Measurements from ENCODE around the gene FAIM2.

The FAIM2 gene

DNA sequence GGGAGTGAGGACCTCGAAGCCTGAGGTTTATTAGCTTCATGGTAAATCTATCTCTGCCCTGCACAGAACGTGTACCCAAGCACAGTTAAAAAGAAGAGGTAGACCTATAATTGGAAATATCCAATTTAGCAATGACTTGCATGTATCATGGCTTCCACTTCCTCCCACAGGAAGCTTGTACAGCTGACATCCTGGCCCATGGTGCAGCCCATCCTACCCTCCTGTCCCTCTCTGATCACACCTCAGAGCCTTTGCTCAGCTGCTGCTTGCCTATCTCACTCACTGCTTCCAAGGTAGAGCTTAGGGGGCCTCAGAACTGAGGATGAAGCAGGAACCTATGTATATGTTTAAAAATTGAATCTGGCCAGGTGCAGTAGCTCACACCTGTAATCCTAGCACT, 56.5 kb downstream of the FAIM2 start:
- Histone ChIP-seq H3K36me3 (no peaks in the 10 kb centered on the region), H3K4me3 (ENCODE audit: low read depth, low read length) (no peak overlapping the region), H3K27me3 (no peaks in the 10 kb centered on the region), H3K4me1 (peaks cover 5% of the 10 kb centered on the region), H3K9me3 (no peaks in the 10 kb centered on the region)
- TF ChIP-seq, protein P1, sequence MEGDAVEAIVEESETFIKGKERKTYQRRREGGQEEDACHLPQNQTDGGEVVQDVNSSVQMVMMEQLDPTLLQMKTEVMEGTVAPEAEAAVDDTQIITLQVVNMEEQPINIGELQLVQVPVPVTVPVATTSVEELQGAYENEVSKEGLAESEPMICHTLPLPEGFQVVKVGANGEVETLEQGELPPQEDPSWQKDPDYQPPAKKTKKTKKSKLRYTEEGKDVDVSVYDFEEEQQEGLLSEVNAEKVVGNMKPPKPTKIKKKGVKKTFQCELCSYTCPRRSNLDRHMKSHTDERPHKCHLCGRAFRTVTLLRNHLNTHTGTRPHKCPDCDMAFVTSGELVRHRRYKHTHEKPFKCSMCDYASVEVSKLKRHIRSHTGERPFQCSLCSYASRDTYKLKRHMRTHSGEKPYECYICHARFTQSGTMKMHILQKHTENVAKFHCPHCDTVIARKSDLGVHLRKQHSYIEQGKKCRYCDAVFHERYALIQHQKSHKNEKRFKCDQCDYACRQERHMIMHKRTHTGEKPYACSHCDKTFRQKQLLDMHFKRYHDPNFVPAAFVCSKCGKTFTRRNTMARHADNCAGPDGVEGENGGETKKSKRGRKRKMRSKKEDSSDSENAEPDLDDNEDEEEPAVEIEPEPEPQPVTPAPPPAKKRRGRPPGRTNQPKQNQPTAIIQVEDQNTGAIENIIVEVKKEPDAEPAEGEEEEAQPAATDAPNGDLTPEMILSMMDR (IDR thresholded peaks at IDR 0.05; ENCODE audit: low read depth, low read length), result no peak
- no peak for DNase-seq

DNA sequence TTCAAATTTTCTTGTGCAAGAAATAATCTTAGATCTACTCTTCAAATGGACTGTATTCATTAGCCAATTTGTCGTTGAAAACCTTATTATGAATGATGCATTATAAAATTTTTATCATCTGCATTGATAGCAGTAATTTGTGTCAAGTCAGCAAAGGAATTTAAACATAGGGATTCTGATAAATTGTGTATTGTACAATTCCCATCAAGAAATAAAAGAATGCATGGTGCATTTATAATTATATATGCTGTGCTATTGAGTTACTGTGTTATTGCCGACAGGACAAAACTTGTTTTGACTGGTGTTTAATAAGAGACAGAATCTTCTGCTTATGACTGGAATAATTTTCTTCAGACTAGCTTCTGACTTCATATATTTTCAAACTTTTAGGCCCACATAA, 57.7 kb downstream of the FAIM2 start:
- Histone ChIP-seq H3K4me1 (peaks cover 5% of the 10 kb centered on the region), H3K4me3 (ENCODE audit: low read depth, low read length) (no peak overlapping the region), H3K27me3 (no peaks in the 10 kb centered on the region), H3K36me3 (no peaks in the 10 kb centered on the region), H3K9me3 (no peaks in the 10 kb centered on the region)
- DNase-seq, result no peak
- TF ChIP-seq, protein P1 (IDR thresholded peaks at IDR 0.05; ENCODE audit: low read depth, low read length), result no peak

DNA sequence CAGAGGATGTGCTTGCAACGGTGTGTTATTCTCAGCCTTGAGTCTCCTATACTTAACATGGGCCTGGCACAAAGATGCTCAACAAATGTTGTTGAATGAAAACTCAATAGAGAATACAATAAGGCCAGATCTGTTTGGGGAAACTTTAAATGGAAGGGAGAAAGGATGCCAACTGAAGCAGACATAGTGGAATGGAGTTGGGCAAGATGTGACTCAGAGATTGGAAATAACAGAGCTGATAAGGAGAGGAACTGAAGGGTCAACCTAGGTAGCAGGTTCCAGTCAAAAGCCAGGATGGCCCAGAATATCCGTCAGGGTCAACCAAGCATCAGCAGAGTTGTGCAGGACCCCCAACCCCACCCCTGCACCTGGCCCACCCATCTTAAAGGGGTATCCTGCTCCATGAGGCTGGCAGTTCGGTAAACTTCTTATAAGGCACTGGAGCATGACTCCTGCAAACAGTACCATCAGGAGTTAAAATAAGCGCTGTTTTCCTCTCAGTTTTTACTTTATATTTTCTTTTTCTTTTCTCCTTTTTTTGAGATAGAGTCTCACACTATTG, 59.7 kb downstream of the FAIM2 start:
- peaks cover 5% of the 10 kb centered on the region for H3K4me1 ChIP-seq
- no peaks in the 10 kb centered on the region for H3K27me3 ChIP-seq
- no peak overlapping the region for H3K4me3 ChIP-seq (ENCODE audit: low read depth, low read length)
- TF ChIP-seq, protein P1 (IDR thresholded peaks at IDR 0.05; ENCODE audit: low read depth, low read length), result no peak
- DNase-seq, result no peak
- H3K36me3 ChIP-seq, result no peaks in the 10 kb centered on the region
- no peaks in the 10 kb centered on the region for H3K9me3 ChIP-seq

DNA sequence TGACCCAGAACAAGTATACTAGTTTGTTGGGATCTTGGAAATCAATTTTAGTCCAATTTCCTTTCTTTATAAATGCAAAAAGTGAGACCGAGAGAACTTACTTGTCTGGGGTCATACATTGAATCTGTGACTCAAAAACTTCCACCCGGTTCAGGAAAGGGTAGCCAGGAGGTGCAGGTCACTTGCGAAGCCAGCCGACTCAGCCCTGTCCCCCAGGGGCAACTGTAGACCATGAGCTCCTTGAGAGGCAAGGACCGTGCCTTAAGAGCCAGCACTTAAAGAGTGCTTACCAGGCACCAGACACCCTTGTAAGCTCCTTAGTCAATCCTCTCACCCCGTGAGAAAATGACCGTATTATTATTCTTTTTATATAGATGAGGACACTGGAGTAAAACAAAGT, 60.3 kb downstream of the FAIM2 start:
- no peaks in the 10 kb centered on the region for H3K36me3 ChIP-seq
- TF ChIP-seq, protein P1 (IDR thresholded peaks at IDR 0.05; ENCODE audit: low read depth, low read length), result no peak
- peak overlapping the region; percentile 75 for H3K4me3 ChIP-seq (ENCODE audit: low read depth, low read length)
- H3K4me1 ChIP-seq, result peaks cover 5% of the 10 kb centered on the region
- no peak for DNase-seq
- no peaks in the 10 kb centered on the region for H3K27me3 ChIP-seq
- no peaks in the 10 kb centered on the region for H3K9me3 ChIP-seq

DNA sequence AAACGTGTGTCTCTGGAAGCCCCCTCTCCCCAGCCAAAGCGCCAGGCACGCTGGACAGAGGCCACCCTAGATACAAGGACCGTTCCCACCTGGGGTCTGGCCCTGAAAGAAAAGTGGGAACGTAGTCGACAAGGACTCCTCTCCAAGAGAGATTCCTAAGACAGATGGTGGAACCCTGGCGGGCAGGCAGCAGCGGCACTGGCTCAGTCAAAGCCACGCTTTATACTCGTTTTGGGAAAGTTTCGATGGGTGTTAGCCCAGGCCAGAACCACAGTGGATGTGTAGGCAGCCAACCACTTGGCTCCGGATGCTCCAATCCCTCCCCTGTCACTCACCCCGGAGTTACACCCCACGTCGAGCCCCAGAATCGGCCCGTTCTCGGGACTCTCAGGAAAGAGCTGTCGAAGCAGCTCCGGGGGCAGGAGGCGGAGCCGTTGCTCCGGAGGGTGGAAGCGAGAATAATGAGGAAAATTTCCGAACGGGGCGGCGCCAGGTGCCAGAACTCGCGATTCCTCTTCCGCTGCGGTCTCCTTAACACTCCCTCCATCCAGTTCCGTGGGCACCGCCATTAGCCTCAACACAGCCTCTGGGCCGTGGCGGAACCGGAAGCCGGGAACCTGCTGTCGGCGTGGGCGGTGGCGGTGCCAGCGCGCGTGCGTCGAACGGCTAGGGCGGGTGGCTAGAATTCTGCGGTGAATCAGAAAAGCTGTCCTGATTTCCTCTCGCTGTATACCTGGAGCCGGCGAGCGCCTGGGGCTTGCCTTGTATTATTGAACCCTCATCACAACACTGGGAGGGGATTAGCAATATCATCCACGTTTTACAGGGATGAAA, 61.0 kb downstream of the FAIM2 start, which contains the start of gene BCDIN3D:
BCDIN3D (minus strand) TSS at position 588 of the 834 bp plus-strand sequence; CDS start at position 569, 19 bp downstream.
- Histone ChIP-seq H3K27me3 (no peaks in the 10 kb centered on the region), H3K36me3 (no peaks in the 10 kb centered on the region), H3K4me3 (ENCODE audit: low read depth, low read length) (peak within 1 kb of the TSS; percentile 75), H3K9me3 (no peaks in the 10 kb centered on the region), H3K4me1 (peaks cover 5% of the 10 kb centered on the region)
- TF ChIP-seq, protein P1 (IDR thresholded peaks at IDR 0.05; ENCODE audit: low read depth, low read length), result no peak
- peak; percentile 94 for DNase-seq
